ENCODE measurements around the gene LRCH4.
"Not testable (repeated sequence)": the region's sequence is repeated elsewhere in the genome, so short reads cannot be mapped to it uniquely, and the experiment has no call there.

LRCH4 gene

DNA sequence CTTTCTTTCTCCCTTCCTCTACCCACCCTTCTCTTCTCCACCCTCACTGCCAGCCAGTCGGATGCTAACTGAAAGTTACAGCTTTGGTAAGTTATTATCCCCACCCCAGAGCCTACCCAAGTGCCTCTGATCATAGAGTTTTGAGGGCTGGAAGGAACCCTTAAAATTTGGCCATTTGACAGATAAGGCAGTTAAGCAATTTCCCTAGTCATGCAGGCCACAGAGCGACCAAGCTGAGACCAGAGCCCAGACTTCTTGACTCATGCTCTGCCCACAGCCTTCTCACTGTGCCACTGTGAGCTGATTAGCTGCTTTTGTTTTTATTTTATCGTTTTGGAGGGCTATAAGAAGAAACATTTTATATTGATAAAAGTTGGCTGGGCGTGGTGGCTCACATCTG lies 29.4 kb downstream of the LRCH4 start:
- Histone ChIP-seq H3K4me1 (ENCODE audit: control insufficient read depth, insufficient read depth, low read length) (peaks cover 8% of the 10 kb centered on the region), H3K27me3 (ENCODE audit: control insufficient read depth, insufficient read depth, low read length) (no peaks in the 10 kb centered on the region), H3K9ac (ENCODE audit: low read length) (no peak overlapping the region), H3K4me3 (ENCODE audit: low read length) (no peak overlapping the region), H3K9me3 (ENCODE audit: control insufficient read depth, low read length) (no peaks in the 10 kb centered on the region), H3K36me3 (ENCODE audit: control insufficient read depth, insufficient read depth, low read length) (peaks cover 6% of the 10 kb centered on the region)

DNA sequence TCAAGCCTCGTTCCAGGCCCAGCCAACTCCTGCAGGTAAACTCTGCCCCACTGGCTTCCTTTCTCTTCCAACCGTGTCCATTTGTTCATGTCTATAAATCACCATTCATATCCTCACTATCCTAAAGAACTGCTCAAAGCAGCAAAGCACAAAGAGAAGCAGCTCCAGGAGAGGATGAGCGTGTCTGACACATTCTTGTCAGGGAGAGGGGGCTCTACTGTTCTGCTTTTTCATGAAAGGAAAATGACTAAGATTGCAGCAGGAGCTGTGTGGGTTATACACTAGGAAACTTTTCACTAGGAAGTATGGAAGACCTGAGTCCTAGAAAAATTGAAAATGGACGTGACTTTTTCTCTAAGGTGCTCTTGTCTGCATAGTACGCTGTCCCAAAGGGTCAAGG lies 30.2 kb downstream of the LRCH4 start:
- no peaks in the 10 kb centered on the region for H3K9me3 ChIP-seq (ENCODE audit: control insufficient read depth, low read length)
- H3K9ac ChIP-seq (ENCODE audit: low read length): no peak overlapping the region
- H3K36me3 ChIP-seq (ENCODE audit: control insufficient read depth, insufficient read depth, low read length): peaks cover 6% of the 10 kb centered on the region
- H3K4me1 ChIP-seq (ENCODE audit: control insufficient read depth, insufficient read depth, low read length): peaks cover 8% of the 10 kb centered on the region
- no peaks in the 10 kb centered on the region for H3K27me3 ChIP-seq (ENCODE audit: control insufficient read depth, insufficient read depth, low read length)
- H3K4me3 ChIP-seq (ENCODE audit: low read length): no peak overlapping the region

DNA sequence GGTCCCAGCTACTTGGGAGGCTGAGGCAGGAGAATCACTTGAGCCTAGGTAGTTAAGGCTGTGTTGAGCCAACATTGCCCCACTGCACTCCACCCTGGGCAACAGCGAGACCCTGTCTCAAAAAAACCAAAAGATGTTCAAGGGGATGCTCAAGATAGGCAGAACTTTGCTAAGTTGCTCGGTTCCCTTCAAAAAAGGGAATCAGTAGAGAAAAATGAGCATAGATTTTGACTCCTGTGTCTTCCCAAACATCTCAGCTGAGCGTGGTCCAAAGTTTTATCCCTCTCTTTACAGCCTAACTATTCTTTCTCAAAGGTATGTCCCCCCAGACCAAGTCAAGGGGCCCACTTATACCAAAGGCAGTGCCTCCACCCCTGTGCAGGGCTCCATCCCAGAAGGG lies 32.9 kb downstream of the LRCH4 start:
- Histone ChIP-seq H3K9me3 (ENCODE audit: control insufficient read depth, low read length) (no peaks in the 10 kb centered on the region), H3K9ac (ENCODE audit: low read length) (no peak overlapping the region), H3K36me3 (ENCODE audit: control insufficient read depth, insufficient read depth, low read length) (peaks cover 6% of the 10 kb centered on the region), H3K4me1 (ENCODE audit: control insufficient read depth, insufficient read depth, low read length) (peaks cover 12% of the 10 kb centered on the region), H3K4me3 (ENCODE audit: low read length) (no peak overlapping the region), H3K27me3 (ENCODE audit: control insufficient read depth, insufficient read depth, low read length) (no peaks in the 10 kb centered on the region)

DNA sequence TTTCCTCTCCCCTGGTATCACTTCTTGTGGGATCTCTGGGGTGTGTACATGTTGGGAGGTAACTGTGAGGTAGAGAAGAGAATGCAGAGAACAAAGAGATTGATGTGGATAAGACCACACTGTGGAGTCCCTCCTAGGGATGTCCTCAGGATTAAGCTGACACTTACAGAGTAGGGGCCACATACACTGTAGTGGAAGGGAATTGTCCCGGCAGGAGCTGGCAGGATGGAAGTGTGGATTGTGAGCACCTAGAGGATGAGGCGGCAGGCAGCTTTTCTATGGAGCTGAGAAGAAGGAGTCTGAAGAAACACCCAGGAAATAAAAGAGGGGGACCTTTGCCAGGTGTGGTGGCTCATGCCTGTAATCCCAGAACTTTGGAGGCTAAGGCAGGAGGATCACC lies 33.4 kb downstream of the LRCH4 start:
- Histone ChIP-seq H3K27me3 (ENCODE audit: control insufficient read depth, insufficient read depth, low read length) (no peaks in the 10 kb centered on the region), H3K9ac (ENCODE audit: low read length) (no peak overlapping the region), H3K36me3 (ENCODE audit: control insufficient read depth, insufficient read depth, low read length) (peaks cover 6% of the 10 kb centered on the region), H3K4me1 (ENCODE audit: control insufficient read depth, insufficient read depth, low read length) (peaks cover 17% of the 10 kb centered on the region), H3K4me3 (ENCODE audit: low read length) (no peak overlapping the region), H3K9me3 (ENCODE audit: control insufficient read depth, low read length) (no peaks in the 10 kb centered on the region)

DNA sequence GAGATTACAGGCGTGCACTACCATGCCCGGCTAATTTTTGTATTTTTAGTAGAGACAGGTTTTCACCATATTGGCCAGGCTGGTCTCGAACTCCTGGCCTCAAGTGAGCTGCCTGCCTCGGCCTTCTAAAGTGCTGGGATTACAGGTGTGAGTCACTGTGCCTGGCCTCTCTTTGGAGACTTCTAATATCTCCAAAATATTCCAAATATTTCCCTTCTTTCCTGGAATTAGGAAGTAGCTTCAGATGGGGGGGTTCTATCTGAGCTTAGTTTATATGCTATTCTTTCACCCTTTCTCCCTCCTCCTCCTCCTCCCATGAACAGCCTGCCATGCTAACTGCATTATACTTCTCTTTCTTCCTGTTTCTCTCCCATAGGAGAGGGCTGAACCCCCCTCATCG lies 37.5 kb downstream of the LRCH4 start:
- H3K9ac ChIP-seq (ENCODE audit: low read length): peak overlapping the region; percentile 12
- H3K4me3 ChIP-seq (ENCODE audit: low read length); H3K36me3 ChIP-seq (ENCODE audit: control insufficient read depth, insufficient read depth, low read length); H3K9me3 ChIP-seq (ENCODE audit: control insufficient read depth, low read length); H3K27me3 ChIP-seq (ENCODE audit: control insufficient read depth, insufficient read depth, low read length): not testable (repeated sequence)
- peaks cover 54% of the 10 kb centered on the region for H3K4me1 ChIP-seq (ENCODE audit: control insufficient read depth, insufficient read depth, low read length)

DNA sequence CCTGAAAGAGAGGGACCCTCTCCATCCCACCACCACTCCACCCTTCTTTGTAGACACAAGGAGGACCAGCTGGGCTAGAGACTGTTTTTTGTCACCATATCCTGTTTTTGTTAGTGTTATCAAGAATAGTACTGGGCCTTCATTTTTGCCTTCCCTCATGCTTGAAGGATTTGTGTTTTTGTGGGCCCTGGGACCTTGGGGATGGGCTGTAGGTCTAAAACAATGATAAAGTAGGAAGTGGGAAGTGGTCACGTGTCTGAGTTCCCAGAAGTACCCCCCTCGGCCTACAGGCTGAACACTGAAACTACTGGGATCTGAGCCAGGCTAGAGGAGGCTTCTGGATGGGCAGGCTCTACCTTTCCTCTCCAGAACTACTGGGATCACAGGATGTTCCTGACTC lies 38.1 kb downstream of the LRCH4 start:
- H3K4me1 ChIP-seq (ENCODE audit: control insufficient read depth, insufficient read depth, low read length): peaks cover 54% of the 10 kb centered on the region
- no peaks in the 10 kb centered on the region for H3K9me3 ChIP-seq (ENCODE audit: control insufficient read depth, low read length)
- no peak overlapping the region for H3K4me3 ChIP-seq (ENCODE audit: low read length)
- H3K9ac ChIP-seq (ENCODE audit: low read length): peak overlapping the region; percentile 6
- no peaks in the 10 kb centered on the region for H3K36me3 ChIP-seq (ENCODE audit: control insufficient read depth, insufficient read depth, low read length)
- no peaks in the 10 kb centered on the region for H3K27me3 ChIP-seq (ENCODE audit: control insufficient read depth, insufficient read depth, low read length)

DNA sequence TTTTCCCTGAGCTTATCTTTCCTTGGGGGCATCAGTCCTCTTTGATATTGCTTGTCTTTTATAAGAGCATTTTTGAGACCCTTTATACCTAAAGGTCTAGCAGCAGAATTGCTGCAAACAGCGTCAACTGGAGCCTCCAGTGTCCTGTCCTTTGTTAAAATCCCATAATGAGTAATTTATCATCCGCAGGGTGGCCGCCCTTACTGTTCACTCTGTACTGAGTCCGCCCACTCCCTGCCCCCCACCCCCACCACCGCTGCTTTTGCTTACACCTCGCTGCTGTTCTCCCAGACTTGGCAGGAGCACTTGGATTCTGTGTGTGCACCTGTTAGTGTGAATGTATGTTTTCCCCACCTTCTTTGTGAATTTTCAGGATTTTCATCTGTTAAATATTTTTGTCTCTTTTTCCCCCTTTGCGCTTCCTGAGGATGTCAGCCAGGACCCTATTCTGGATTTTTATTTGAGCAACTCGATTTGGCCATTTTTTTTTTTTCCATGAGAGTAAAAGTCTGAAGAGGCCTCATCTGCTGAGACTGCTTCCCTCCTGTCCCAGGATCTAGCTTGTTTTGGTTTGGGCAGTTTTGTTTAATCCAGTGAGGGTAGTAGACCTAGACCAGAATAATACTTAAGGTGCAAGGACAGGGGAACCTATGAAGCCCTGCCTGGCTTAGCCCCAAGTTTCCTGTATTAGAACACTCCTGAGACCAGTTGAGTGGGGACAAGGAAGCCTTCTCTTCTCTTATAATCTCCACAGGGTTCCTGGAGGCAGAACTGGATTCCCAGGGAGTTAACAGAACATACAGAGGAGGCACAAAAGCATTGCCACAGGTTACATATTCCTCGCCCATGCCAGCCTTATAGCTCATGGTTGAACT lies 38.8 kb downstream of the LRCH4 start:
- Histone ChIP-seq H3K4me3 (ENCODE audit: low read length) (no peak overlapping the region), H3K9ac (ENCODE audit: low read length) (peak overlapping the region; percentile 30)

DNA sequence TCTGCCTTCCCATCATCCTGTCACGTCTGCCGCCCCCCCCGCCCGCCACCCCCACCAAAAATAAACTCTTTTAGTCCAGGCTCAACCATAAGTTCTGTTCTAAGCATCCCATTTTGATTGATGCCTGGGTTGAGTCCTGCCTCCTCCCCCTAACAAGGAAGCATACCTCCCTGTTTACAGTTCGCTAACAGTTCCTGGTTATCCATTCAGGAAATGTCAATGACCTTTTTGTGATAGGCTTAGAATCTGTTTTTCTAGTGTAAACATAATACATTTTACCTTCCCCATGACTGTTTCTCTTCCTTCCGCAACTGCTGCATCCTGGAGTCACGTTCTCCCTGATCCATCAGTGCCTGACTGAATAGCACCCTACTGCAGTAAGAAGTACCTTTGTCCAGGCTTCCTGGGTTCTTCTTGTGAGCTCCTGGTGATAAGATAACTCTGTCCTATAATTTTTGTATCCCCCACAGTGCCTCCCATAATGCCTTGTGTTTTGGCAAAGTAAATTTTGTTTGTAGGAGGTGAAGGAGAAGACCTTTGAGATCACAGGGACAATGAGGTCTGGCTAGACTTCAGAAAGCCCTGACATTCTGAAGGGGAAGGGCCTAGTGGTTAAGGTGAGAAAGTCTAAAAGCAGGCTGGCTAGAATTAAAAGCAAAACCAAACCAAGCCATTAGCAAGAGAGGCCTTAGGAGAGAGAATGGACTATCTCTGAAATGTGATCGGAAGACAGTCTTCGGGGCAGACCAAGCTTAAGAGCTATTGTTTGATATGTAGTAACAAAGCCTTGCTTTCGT lies 39.6 kb downstream of the LRCH4 start:
- H3K9ac ChIP-seq (ENCODE audit: low read length): peak overlapping the region; percentile 30
- peaks cover 59% of the 10 kb centered on the region for H3K4me1 ChIP-seq (ENCODE audit: control insufficient read depth, insufficient read depth, low read length)
- H3K27me3 ChIP-seq (ENCODE audit: control insufficient read depth, insufficient read depth, low read length): no peaks in the 10 kb centered on the region
- no peaks in the 10 kb centered on the region for H3K9me3 ChIP-seq (ENCODE audit: control insufficient read depth, low read length)
- no peaks in the 10 kb centered on the region for H3K36me3 ChIP-seq (ENCODE audit: control insufficient read depth, insufficient read depth, low read length)
- no peak overlapping the region for H3K4me3 ChIP-seq (ENCODE audit: low read length)

More for the DNA sequence above, 38.8 kb downstream of the LRCH4 start:
- H3K9me3 ChIP-seq (ENCODE audit: control insufficient read depth, low read length): no peaks in the 10 kb centered on the region
- H3K27me3 ChIP-seq (ENCODE audit: control insufficient read depth, insufficient read depth, low read length): no peaks in the 10 kb centered on the region
- H3K36me3 ChIP-seq (ENCODE audit: control insufficient read depth, insufficient read depth, low read length): no peaks in the 10 kb centered on the region
- peaks cover 59% of the 10 kb centered on the region for H3K4me1 ChIP-seq (ENCODE audit: control insufficient read depth, insufficient read depth, low read length)

DNA sequence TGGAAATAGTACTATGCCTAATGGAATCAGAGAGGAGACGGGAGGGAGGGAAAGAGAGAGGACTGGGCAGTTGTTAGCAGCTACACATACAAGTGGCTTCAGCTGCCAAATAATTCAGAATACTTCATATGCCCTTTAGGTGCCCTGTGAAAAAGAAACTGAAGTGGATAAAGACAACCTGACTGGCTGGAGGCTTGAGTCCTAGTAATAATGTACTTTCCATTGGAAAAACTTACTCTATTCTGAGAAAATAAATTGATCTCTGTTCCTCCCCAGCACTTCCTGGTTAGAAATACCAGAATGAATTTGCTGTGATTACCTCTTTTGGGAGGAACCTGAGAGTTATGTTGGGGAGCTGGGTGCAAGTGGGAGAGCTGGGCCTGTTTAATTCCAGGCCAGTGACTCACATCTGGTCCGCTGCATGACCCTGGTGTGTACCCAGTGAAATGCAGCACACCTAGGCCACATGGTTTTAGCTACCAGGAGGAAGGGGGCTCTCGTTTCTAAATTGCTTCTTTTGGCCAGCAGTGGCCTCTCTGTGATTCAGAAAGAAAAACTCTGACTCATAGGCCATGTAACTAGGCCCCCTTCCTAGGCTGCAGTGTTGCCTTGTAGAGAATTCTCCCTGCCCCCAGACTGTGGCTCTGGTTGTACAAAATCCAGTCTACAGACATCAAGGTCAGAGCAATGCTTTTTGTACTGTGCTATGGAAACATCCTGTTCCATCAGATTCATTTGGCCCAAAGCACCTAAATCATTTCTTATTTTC lies 40.4 kb downstream of the LRCH4 start:
- Histone ChIP-seq H3K27me3 (ENCODE audit: control insufficient read depth, insufficient read depth, low read length) (no peaks in the 10 kb centered on the region), H3K4me1 (ENCODE audit: control insufficient read depth, insufficient read depth, low read length) (peaks cover 59% of the 10 kb centered on the region), H3K4me3 (ENCODE audit: low read length) (no peak overlapping the region), H3K9ac (ENCODE audit: low read length) (peak overlapping the region; percentile 30), H3K36me3 (ENCODE audit: control insufficient read depth, insufficient read depth, low read length) (no peaks in the 10 kb centered on the region), H3K9me3 (ENCODE audit: control insufficient read depth, low read length) (no peaks in the 10 kb centered on the region)

DNA sequence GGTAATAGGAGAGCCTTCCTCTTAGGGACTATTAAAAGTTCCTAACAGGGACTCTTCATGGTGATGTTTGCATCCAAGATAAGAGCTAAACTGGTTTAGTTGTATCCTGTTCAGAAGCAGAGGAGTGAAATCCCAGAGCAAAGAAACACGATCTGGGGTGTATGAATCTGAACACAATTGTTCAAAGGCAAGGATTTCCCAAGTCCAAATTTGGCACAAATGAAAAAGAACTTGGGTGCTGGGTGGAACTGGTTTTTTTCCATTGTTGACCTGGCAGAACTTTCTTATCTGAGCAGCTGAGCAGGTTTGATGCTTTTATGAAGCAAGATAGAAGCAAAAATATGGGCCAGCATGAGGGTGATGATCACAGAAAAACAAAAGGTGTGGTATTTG lies 41.0 kb downstream of the LRCH4 start:
- Histone ChIP-seq H3K9me3 (ENCODE audit: control insufficient read depth, low read length) (no peaks in the 10 kb centered on the region), H3K36me3 (ENCODE audit: control insufficient read depth, insufficient read depth, low read length) (no peaks in the 10 kb centered on the region), H3K27me3 (ENCODE audit: control insufficient read depth, insufficient read depth, low read length) (no peaks in the 10 kb centered on the region), H3K9ac (ENCODE audit: low read length) (peak overlapping the region; percentile 30), H3K4me3 (ENCODE audit: low read length) (no peak overlapping the region), H3K4me1 (ENCODE audit: control insufficient read depth, insufficient read depth, low read length) (peaks cover 59% of the 10 kb centered on the region)

DNA sequence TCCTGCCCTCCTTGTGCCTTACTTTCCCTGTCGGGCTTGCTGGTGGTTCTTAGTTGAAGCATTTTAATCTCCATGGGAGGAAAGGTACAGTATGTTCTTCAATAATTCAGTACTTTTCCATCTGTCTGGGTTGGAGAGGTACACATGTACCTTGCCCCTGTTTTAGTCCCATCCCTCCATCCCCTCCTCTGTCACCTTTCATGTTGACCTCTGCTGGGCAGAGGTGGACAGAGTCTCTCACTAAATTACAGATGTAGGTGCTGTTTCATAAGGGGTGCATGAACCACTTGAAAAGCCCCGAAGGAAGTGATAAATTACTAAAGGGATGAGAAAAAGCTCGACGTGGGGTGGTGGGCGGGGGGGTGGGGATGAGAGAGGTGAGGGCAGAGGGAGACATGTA lies 41.5 kb downstream of the LRCH4 start:
- no peak overlapping the region for H3K4me3 ChIP-seq (ENCODE audit: low read length)
- no peaks in the 10 kb centered on the region for H3K36me3 ChIP-seq (ENCODE audit: control insufficient read depth, insufficient read depth, low read length)
- H3K4me1 ChIP-seq (ENCODE audit: control insufficient read depth, insufficient read depth, low read length): peaks cover 59% of the 10 kb centered on the region
- H3K9me3 ChIP-seq (ENCODE audit: control insufficient read depth, low read length): no peaks in the 10 kb centered on the region
- peak overlapping the region; percentile 10 for H3K9ac ChIP-seq (ENCODE audit: low read length)
- H3K27me3 ChIP-seq (ENCODE audit: control insufficient read depth, insufficient read depth, low read length): no peaks in the 10 kb centered on the region

DNA sequence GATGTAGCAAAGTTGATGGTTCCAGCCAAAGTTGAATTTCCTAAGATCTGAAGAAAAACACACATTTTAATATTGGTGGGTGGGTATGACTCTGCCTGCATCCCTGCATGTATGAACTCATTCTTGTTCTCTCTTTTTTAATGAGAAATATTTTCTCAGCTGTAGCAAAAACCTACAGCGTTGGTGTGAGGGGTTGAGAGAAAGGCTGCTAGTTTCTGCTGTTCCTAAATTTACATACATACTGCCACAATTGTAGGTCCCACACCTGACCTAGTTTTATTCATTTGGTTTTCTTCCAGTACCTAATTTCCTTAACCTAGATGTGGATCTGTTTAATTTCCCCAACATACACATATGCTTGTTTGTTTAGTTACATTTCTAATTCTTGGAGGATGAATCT lies 42.3 kb downstream of the LRCH4 start:
- Histone ChIP-seq H3K4me1 (ENCODE audit: control insufficient read depth, insufficient read depth, low read length) (peaks cover 55% of the 10 kb centered on the region), H3K36me3 (ENCODE audit: control insufficient read depth, insufficient read depth, low read length) (no peaks in the 10 kb centered on the region), H3K9me3 (ENCODE audit: control insufficient read depth, low read length) (no peaks in the 10 kb centered on the region), H3K27me3 (ENCODE audit: control insufficient read depth, insufficient read depth, low read length) (no peaks in the 10 kb centered on the region), H3K4me3 (ENCODE audit: low read length) (no peak overlapping the region), H3K9ac (ENCODE audit: low read length) (no peak overlapping the region)
